A549 (cell line): ENCODE data around the gene BRI3. TPM values are rescaled to one million over a fixed set of nuclear protein-coding genes. Genes with fewer than 3 reads are reported as not detected.

ENCODE experiments used
- ATAC-seq, 2 experiments: fragments of 200-7000 bp in 1 of 2; fragments of >200 bp in 1 of 2; cut with Nextera tagmentation in 1 of 2; cut with Tn5 transposase in 1 of 2; 3 replicates each; pipeline versions ENCODE4 v1.8.0 to v1.9.1; 2018 to 2020; ENCODE audit warnings: mild to moderate bottlenecking in 1 of 2, moderate library complexity in 1 of 2
- CTCF ChIA-PET: fragments of 300-600 bp; sonication (Branson Sonifier 250); formaldehyde crosslinking; extraction: SDS; loops from one replicate; lab custom pipeline; 2021; ENCODE audit warnings: antibody characterized with exemption, inconsistent platforms; lab: Yijun Ruan, JAX
- POLR2A ChIA-PET: fragments of 350-600 bp; formaldehyde crosslinking; extraction: SDS; loops from one replicate; lab custom pipeline; 2021; ENCODE audit warnings: antibody characterized with exemption, inconsistent platforms; lab: Yijun Ruan, JAX
- DNase-seq, 2 experiments: peaks; one replicate each; pipeline versions ENCODE4 v3.0.0 to v3.0.0-alpha.2; 2011 to 2016; ENCODE audit warnings: low read depth in 1 of 2, low spot score in 1 of 2
- FAIRE-seq: peaks from 2 replicates; lab custom pipeline; 2011; peaks lifted over from hg19 to GRCh38; lab: Jason Lieb, UNC
- H3K27ac ChIP-seq, 2 experiments: fragments of >200 bp; sonication (Bioruptor Twin); formaldehyde crosslinking; 3 replicates each; pipeline ENCODE4 v1.5.1; 2016 to 2017
- H3K4me1 ChIP-seq: fragments of >200 bp; sonication (Bioruptor Twin); formaldehyde crosslinking; 3 replicates; pipeline ENCODE4 v1.6.1; 2016
- H3K4me2 ChIP-seq: fragments of >200 bp; sonication (Bioruptor Twin); formaldehyde crosslinking; 3 replicates; pipeline ENCODE4 v1.6.1; 2016
- H3K4me3 ChIP-seq: fragments of >200 bp; sonication (Bioruptor Twin); formaldehyde crosslinking; 3 replicates; pipeline ENCODE4 v1.5.1; 2016
- H3K9me3 ChIP-seq: fragments of >200 bp; sonication (Bioruptor Twin); formaldehyde crosslinking; 3 replicates; pipeline ENCODE4 v1.6.1; 2016
- BHLHE40 ChIP-seq: IDR thresholded peaks from 2 replicates; pipeline ENCODE4 v1.6.1; 2012; ENCODE audit warnings: low read depth, low read length, inconsistent platforms
- CBX8 ChIP-seq: fragments of 200-600 bp; sonication (generic); IDR thresholded peaks from 2 replicates; pipeline ENCODE4 v1.6.1; 2016
- CEBPB ChIP-seq, 2 experiments: fragments of >200 bp in 1 of 2; sonication (Bioruptor Twin) in 1 of 2; formaldehyde crosslinking in 1 of 2; IDR thresholded peaks; 2 replicates each; pipeline ENCODE4 v1.6.1; 2012 to 2016
- CHD2 ChIP-seq: fragments of 150-350 bp; IDR thresholded peaks from 2 replicates; pipeline ENCODE4 v1.6.1; 2014; ENCODE audit warnings: low read length; ENCODE audit not compliant: partially characterized antibody
- EHMT2 ChIP-seq: fragments of 200-600 bp; sonication (generic); IDR thresholded peaks from 2 replicates; pipeline ENCODE4 v1.6.1; 2016; ENCODE audit warnings: antibody characterized with exemption, low read depth, mild to moderate bottlenecking, moderate library complexity
- FOSL2 ChIP-seq, 2 experiments: fragments of 450-650 bp in 1 of 2; fragments of >200 bp in 1 of 2; sonication (Bioruptor Twin) in 1 of 2; formaldehyde crosslinking; IDR thresholded peaks; 2 replicates each; pipeline versions ENCODE4 v1.5.0 to v1.6.1; 2016 to 2020; ENCODE audit warnings: mild to moderate bottlenecking in 1 of 2, moderate library complexity in 1 of 2
- HOXA7 ChIP-seq: fragments of 250-450 bp; sonication (Bioruptor Pico); IDR thresholded peaks from 2 replicates; pipeline ENCODE4 v1.5.0; 2020; ENCODE audit warnings: mild to moderate bottlenecking, moderate library complexity
- JUNB ChIP-seq: fragments of >200 bp; sonication (Bioruptor Twin); formaldehyde crosslinking; IDR thresholded peaks from 2 replicates; pipeline ENCODE4 v1.6.1; 2016
- MAZ ChIP-seq: fragments of 150-350 bp; IDR thresholded peaks from 2 replicates; pipeline ENCODE4 v1.6.1; 2014; ENCODE audit warnings: antibody characterized with exemption, low read depth, low read length, borderline replicate concordance
- NR3C1 ChIP-seq: fragments of >200 bp; sonication (Bioruptor Twin); formaldehyde crosslinking; IDR thresholded peaks from 3 replicates; pipeline ENCODE4 v1.6.1; 2017
- RAD21 ChIP-seq, 2 experiments: fragments of >200 bp in 1 of 2; sonication (Bioruptor Twin) in 1 of 2; formaldehyde crosslinking in 1 of 2; IDR thresholded peaks in 1 of 2; conservative IDR thresholded peaks in 1 of 2; 2 replicates in 1 of 2; 3 replicates in 1 of 2; pipeline ENCODE4 v1.6.1; 2012 to 2018; ENCODE audit warnings: inconsistent platforms in 1 of 2
- RCOR1 ChIP-seq: fragments of 150-350 bp; IDR thresholded peaks from 2 replicates; pipeline ENCODE4 v1.6.1; 2014; ENCODE audit warnings: antibody characterized with exemption, low read length, low read depth
- SMC3 ChIP-seq: fragments of >200 bp; sonication (Bioruptor Twin); formaldehyde crosslinking; IDR thresholded peaks from 3 replicates; pipeline ENCODE4 v1.6.1; 2018; ENCODE audit warnings: inconsistent platforms
- TFCP2L1 ChIP-seq: fragments of 250-450 bp; sonication (Bioruptor Pico); IDR thresholded peaks from 2 replicates; pipeline ENCODE4 v1.5.0; 2021; ENCODE audit warnings: mild to moderate bottlenecking
- TP53 ChIP-seq: fragments of 250-450 bp; sonication (Bioruptor Pico); IDR thresholded peaks from 2 replicates; pipeline ENCODE4 v1.5.0; 2021; ENCODE audit warnings: mild to moderate bottlenecking, moderate library complexity
- WGBS: methylation state at CpG from one replicate; pipeline ENCODE4 v1.1.6; 2017; ENCODE audit errors: missing lambda C conversion rate; 5-methylcytosine and 5-hydroxymethylcytosine counted together
- polyA plus RNA-seq, 4 experiments: library from polyadenylated mRNA; depleted of rRNA in 3 of 4; stranded (reverse); fragments of >200 nt; fragmentation: RNase III in 1 of 4; extraction: RNeasy Plus Mini Kit Qiagen cat#74134 plus additional on column Dnase treatment in 1 of 4; gene quantifications; 2 replicates in 3 of 4; 3 replicates in 1 of 4; pipeline ENCODE4 v1.2.3, GENCODE V29; 2011 to 2017
- TF ChIP-seq, protein P1 (sequence below): IDR thresholded peaks from 2 replicates; pipeline ENCODE4 v1.6.1; 2012
- TF ChIP-seq, protein P2 (sequence below): fragments of >200 bp; sonication (Bioruptor Twin); formaldehyde crosslinking; IDR thresholded peaks from 3 replicates; pipeline ENCODE4 v1.5.1; 2016
- TF ChIP-seq, protein P3 (sequence below): fragments of >200 bp; sonication (Bioruptor Twin); formaldehyde crosslinking; IDR thresholded peaks from 3 replicates; pipeline ENCODE4 v1.6.1; 2016
- TF ChIP-seq, protein P4 (sequence below): fragments of 450-650 bp; IDR thresholded peaks from 2 replicates; pipeline ENCODE4 v1.6.1; 2014; ENCODE audit warnings: antibody characterized with exemption

The BRI3 gene
- polyA plus RNA-seq, 2 of the 4 experiments (the other 2 are of a cell fraction), result 61.0 to 73.0 TPM

DNA sequence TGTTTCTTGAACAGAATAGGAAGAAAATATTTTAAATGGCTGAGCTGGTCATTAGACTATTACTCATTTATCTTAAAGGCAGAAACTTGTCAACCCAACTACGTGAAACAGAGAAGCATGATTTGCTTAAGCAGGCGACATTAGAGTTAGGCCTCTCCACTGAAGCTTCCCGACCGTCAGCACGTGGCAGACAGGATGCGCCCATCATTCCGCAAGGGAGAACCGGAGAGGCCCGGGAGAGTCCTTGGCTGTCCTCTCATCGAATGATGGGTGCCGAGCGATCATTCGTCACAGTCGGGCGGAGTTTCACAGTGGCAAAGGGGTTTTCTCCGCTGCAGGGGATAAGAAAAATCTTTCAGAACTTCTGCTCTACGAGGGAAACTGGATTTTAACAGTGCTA, 11.8 kb downstream of the BRI3 start:
- ATAC-seq, result no peak
- no peak for FAIRE-seq
- H3K4me3 ChIP-seq, result no peak overlapping the region
- TF ChIP-seq CEBPB (IDR thresholded peaks at IDR 0.05) (no peak), SMC3 (no peak), TFCP2L1 (CRISPR knock-in tag) (no peak), RAD21 (conservative IDR thresholded peaks at IDR 0.05 in 1 of 2, IDR thresholded peaks at IDR 0.05 in 1 of 2) (no peak), CBX8 (no peak), CHD2 (no peak), FOSL2 (IDR thresholded peaks at IDR 0.05) (no peak), FOSL2 (CRISPR knock-in tag; IDR thresholded peaks at IDR 0.05) (no peak), TP53 (CRISPR knock-in tag) (no peak)
- TF ChIP-seq, protein P1, sequence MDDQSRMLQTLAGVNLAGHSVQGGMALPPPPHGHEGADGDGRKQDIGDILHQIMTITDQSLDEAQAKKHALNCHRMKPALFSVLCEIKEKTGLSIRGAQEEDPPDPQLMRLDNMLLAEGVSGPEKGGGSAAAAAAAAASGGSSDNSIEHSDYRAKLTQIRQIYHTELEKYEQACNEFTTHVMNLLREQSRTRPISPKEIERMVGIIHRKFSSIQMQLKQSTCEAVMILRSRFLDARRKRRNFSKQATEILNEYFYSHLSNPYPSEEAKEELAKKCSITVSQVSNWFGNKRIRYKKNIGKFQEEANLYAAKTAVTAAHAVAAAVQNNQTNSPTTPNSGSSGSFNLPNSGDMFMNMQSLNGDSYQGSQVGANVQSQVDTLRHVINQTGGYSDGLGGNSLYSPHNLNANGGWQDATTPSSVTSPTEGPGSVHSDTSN, result no peak
- TF ChIP-seq, protein P2, sequence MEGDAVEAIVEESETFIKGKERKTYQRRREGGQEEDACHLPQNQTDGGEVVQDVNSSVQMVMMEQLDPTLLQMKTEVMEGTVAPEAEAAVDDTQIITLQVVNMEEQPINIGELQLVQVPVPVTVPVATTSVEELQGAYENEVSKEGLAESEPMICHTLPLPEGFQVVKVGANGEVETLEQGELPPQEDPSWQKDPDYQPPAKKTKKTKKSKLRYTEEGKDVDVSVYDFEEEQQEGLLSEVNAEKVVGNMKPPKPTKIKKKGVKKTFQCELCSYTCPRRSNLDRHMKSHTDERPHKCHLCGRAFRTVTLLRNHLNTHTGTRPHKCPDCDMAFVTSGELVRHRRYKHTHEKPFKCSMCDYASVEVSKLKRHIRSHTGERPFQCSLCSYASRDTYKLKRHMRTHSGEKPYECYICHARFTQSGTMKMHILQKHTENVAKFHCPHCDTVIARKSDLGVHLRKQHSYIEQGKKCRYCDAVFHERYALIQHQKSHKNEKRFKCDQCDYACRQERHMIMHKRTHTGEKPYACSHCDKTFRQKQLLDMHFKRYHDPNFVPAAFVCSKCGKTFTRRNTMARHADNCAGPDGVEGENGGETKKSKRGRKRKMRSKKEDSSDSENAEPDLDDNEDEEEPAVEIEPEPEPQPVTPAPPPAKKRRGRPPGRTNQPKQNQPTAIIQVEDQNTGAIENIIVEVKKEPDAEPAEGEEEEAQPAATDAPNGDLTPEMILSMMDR, result no peak
- TF ChIP-seq, all 56 proteins: peak for 0
- Histone ChIP-seq H3K4me1 (peaks cover 13% of the 10 kb centered on the region), H3K9me3 (no peaks in the 10 kb centered on the region), H3K4me2 (no peak overlapping the region), H3K27ac (no peak overlapping the region)
- no peak for DNase-seq
- ChIA-PET POLR2A (no interaction called here), CTCF (interaction anchor here (0.7 to 4.1 kb wide), 7 partner anchors 15 to 452 kb away, joined by 3 to 49 read pairs (median 4); partner anchors contain the start of gene BAIAP2L1)
- 89% methylated on average over 17 of the region's 17 CpGs for WGBS

DNA sequence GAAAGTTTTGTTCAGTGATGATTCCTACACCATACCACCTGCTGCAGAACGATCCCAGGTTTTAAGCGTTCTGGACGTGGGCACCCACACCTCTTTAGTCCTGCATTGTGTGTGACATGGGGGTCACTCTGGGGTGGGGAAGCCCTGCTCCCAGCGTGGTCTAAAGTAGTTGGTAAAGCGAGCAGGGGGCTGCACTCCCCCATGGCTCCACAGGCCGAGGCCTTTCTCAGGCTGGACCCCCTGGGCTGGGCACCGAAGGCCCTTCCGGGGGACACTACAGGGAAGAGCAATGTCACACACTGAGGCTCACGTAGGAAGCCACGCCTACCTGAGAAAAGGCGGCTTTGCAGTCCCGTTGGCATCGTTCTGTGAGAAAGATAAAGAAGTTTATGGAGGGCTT, 12.3 kb downstream of the BRI3 start:
- H3K9me3 ChIP-seq, result no peaks in the 10 kb centered on the region
- ATAC-seq (no peak), FAIRE-seq (no peak), DNase-seq (no peak)
- CTCF ChIA-PET, result interaction anchor here (0.7 to 4.1 kb wide), 25 partner anchors 9 to 583 kb away, joined by 3 to 49 read pairs (median 4); partner anchors contain the start of gene BAIAP2L1
- no peak overlapping the region for H3K4me2 ChIP-seq
- H3K4me3 ChIP-seq, result no peak overlapping the region
- POLR2A ChIA-PET, result interaction anchor here (2.7 kb wide), 1 partner anchor 107 kb away, joined by 7 read pairs; the partner anchor contains the start of gene BAIAP2L1
- H3K4me1 ChIP-seq, result peaks cover 13% of the 10 kb centered on the region
- no peak overlapping the region for H3K27ac ChIP-seq
- no peak for TF ChIP-seq HOXA7 (CRISPR knock-in tag)
- no peak for TF ChIP-seq MAZ
- no peak for TF ChIP-seq NR3C1
- TF ChIP-seq BHLHE40, result no peak
- TF ChIP-seq, protein P3, sequence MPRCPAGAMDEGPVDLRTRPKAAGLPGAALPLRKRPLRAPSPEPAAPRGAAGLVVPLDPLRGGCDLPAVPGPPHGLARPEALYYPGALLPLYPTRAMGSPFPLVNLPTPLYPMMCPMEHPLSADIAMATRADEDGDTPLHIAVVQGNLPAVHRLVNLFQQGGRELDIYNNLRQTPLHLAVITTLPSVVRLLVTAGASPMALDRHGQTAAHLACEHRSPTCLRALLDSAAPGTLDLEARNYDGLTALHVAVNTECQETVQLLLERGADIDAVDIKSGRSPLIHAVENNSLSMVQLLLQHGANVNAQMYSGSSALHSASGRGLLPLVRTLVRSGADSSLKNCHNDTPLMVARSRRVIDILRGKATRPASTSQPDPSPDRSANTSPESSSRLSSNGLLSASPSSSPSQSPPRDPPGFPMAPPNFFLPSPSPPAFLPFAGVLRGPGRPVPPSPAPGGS, result 0 out of 3 replicates have a peak, but pooled peaks have one; percentile 5
- TF ChIP-seq EHMT2, result no peak
- TF ChIP-seq JUNB, result no peak
- TF ChIP-seq, protein P4, sequence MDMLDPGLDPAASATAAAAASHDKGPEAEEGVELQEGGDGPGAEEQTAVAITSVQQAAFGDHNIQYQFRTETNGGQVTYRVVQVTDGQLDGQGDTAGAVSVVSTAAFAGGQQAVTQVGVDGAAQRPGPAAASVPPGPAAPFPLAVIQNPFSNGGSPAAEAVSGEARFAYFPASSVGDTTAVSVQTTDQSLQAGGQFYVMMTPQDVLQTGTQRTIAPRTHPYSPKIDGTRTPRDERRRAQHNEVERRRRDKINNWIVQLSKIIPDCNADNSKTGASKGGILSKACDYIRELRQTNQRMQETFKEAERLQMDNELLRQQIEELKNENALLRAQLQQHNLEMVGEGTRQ, result no peak
- TF ChIP-seq RCOR1, result no peak
- 87% methylated on average over 10 of the region's 13 CpGs for WGBS
